Peyer's patch (tissue), 4 donors: ENCODE measurements around the gene MTIF2. TPM values are rescaled to one million over a fixed set of nuclear protein-coding genes. Genes with fewer than 3 reads are reported as not detected.
A peak's percentile ranks its signal among the peaks of the same experiment; 100 is the strongest.

Source experiments
- DNase-seq, 3 donors: peaks; one replicate each; pipeline ENCODE4 v3.0.0-alpha.2; 2017 to 2019
- H3K27ac ChIP-seq, 4 donors: fragments of 200-600 bp; sonication (generic); one replicate each; pipeline ENCODE4 v1.5.1; 2016 to 2019
- H3K27me3 ChIP-seq, 2 donors: fragments of 200-600 bp; sonication (generic); one replicate each; pipeline ENCODE4 v1.5.1; 2019
- H3K36me3 ChIP-seq, 3 donors: fragments of 200-600 bp; sonication (generic); one replicate each; pipeline ENCODE4 v1.5.1; 2016 to 2019
- H3K4me1 ChIP-seq, 4 donors: fragments of 200-600 bp; sonication (generic); one replicate each; pipeline ENCODE4 v1.5.1; 2016 to 2019
- H3K4me3 ChIP-seq, 4 donors: fragments of 200-600 bp; sonication (generic); 1 replicate in 3 of 4; 2 replicates in 1 of 4; pipeline ENCODE4 v1.5.1; 2016 to 2019; ENCODE audit warnings: mild to moderate bottlenecking in 1 of 4
- H3K9me3 ChIP-seq, 4 donors: fragments of 200-600 bp; sonication (generic); one replicate each; pipeline ENCODE4 v1.5.1; 2016 to 2019; ENCODE audit warnings: mild to moderate bottlenecking in 1 of 4
- CTCF ChIP-seq, 6 experiments: fragments of 450-650 bp in 4 of 6; fragments of 200-600 bp in 2 of 6; sonication (generic) in 1 of 6; IDR thresholded peaks; one replicate each; pipeline ENCODE4 v1.5.1; 2017 to 2019; ENCODE audit warnings: antibody characterized with exemption in 6 of 6, mild to moderate bottlenecking in 3 of 6, moderate library complexity in 1 of 6
- POLR2A ChIP-seq, 2 donors: fragments of 450-650 bp; IDR thresholded peaks; one replicate each; pipeline ENCODE4 v1.5.1; 2017; ENCODE audit warnings: antibody characterized with exemption in 2 of 2, mild to moderate bottlenecking in 2 of 2, moderate library complexity in 2 of 2
- total RNA-seq, 4 donors: library from RNA; depleted of rRNA; stranded (reverse); fragments of >200 nt; gene quantifications; one replicate each; pipeline ENCODE4 v1.1.0, GENCODE V29; 2016

Gene MTIF2
- total RNA-seq: 10 to 100 TPM; 31.3 to 46.2 (median 34.6) TPM

GRCh38 chr2:55268907-55269644 lies at the start of gene MTIF2:
Gene MTIF2, minus strand, starts transcription at chr2:55269231. Its CDS starts 5,373 bp downstream, at chr2:55263858.
- peak within 1 kb of the TSS; percentile 47 to 75 (median 59) for H3K4me3 ChIP-seq
- peaks cover 0 to 12% (median 0%) of the 10 kb centered on the region in 4 donors for H3K4me1 ChIP-seq
- peak within 1 kb of the TSS; percentile 78 to 91 (median 82) for H3K27ac ChIP-seq
- peak in 1 of 6 experiments; percentile 28 for TF ChIP-seq CTCF (IDR thresholded peaks at IDR 0.05)
- peak; percentile 71 to 79 for TF ChIP-seq POLR2A (IDR thresholded peaks at IDR 0.05)
- no peaks in the 10 kb centered on the region for H3K9me3 ChIP-seq
- H3K27me3 ChIP-seq: no peaks in the 10 kb centered on the region
- peak; percentile 86 to 97 (median 96) for DNase-seq
- peaks cover 0 to 7% (median 0%) of the 10 kb centered on the region in 3 donors for H3K36me3 ChIP-seq

GRCh38 chr2:55314985-55315384 lies 46.0 kb upstream of the MTIF2 start:
- TF ChIP-seq CTCF (IDR thresholded peaks at IDR 0.05): no peak

GRCh38 chr2:55311444-55311870 lies 42.4 kb upstream of the MTIF2 start:
- H3K4me3 ChIP-seq: no peak overlapping the region
- H3K9me3 ChIP-seq: no peaks in the 10 kb centered on the region
- no peak overlapping the region for H3K27ac ChIP-seq
- TF ChIP-seq CTCF (IDR thresholded peaks at IDR 0.05): no peak
- no peak for TF ChIP-seq POLR2A (IDR thresholded peaks at IDR 0.05)
- H3K36me3 ChIP-seq: no peaks in the 10 kb centered on the region
- DNase-seq: no peak
- no peaks in the 10 kb centered on the region for H3K4me1 ChIP-seq
- H3K27me3 ChIP-seq: no peaks in the 10 kb centered on the region

More at GRCh38 chr2:55314985-55315384, 46.0 kb upstream of the MTIF2 start:
- Histone ChIP-seq H3K36me3 (no peaks in the 10 kb centered on the region), H3K9me3 (no peaks in the 10 kb centered on the region), H3K4me3 (no peak overlapping the region), H3K27ac (no peak overlapping the region), H3K4me1 (no peaks in the 10 kb centered on the region), H3K27me3 (no peaks in the 10 kb centered on the region)
- DNase-seq: no peak

- Histone ChIP-seq H3K36me3 (no peaks in the 10 kb centered on the region), H3K4me3 (no peak overlapping the region), H3K27me3 (no peaks in the 10 kb centered on the region), H3K9me3 (no peaks in the 10 kb centered on the region), H3K27ac (no peak overlapping the region), H3K4me1 (no peaks in the 10 kb centered on the region)
- no peak for DNase-seq
- TF ChIP-seq POLR2A (IDR thresholded peaks at IDR 0.05) (no peak), CTCF (IDR thresholded peaks at IDR 0.05) (no peak)
These were observed 40.4 kb upstream of the MTIF2 start for GRCh38 chr2:55309446-55309845.

- H3K9me3 ChIP-seq: no peaks in the 10 kb centered on the region
- H3K36me3 ChIP-seq: no peaks in the 10 kb centered on the region
- no peaks in the 10 kb centered on the region for H3K4me1 ChIP-seq
- no peak overlapping the region for H3K27ac ChIP-seq
- no peaks in the 10 kb centered on the region for H3K27me3 ChIP-seq
- TF ChIP-seq POLR2A (IDR thresholded peaks at IDR 0.05) (no peak), CTCF (IDR thresholded peaks at IDR 0.05) (no peak)
- no peak overlapping the region for H3K4me3 ChIP-seq
- no peak for DNase-seq
These were observed 33.2 kb upstream of the MTIF2 start for GRCh38 chr2:55302241-55302640.
